HG03175 (cell line): ENCODE results near the gene BBX.

ENCODE experiments used
- ATAC-seq: cut with Tn5 transposase; IDR thresholded peaks from one replicate; pipeline ENCODE4 v1.9.1; 2021; ENCODE audit warnings: mild to moderate bottlenecking, moderate library complexity; ENCODE audit not compliant: unreplicated experiment

The BBX gene

DNA sequence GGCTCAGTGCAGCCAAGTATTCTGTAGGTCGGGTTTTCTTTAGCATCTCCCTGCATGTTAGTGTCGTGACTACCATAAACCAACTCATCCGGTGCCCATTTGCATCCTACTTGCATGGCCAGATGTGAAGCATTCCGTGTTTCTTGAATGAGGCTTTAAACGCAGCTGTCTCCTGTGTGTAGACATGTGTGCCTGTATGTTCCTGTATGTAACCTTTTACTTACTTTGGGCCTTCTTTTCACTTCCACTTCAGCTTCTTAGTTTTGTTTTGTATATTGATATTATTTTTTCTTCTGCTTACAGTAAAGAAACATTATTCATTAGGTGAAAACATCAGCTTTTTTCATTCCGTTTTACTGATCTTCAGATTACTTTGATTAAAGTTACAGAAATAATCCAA lies 267.9 kb downstream of the BBX start:
- ATAC-seq: no peak

- ATAC-seq: no peak
These were observed 268.3 kb downstream of the BBX start for GRCh38 chr3:107791027-107791426.

DNA sequence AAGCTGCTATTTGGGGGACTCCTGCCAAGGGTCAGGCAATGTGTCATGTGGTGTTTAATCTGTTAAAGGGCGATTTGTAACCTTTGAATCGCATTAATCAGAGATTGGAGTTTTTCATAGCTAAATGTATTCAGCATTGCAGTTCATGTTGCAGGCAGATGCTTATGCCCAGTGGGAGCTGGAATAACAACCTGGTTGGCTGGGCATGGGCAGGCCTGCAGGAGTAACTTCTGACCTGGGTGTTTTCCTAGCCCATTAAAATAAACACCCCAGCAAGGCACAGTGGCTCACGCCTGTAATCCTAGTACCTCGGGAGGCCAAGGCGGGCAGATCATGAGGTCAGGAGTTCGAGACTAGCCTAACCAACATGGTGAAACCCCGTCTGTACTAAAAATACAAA lies 268.7 kb downstream of the BBX start:
- ATAC-seq: no peak

DNA sequence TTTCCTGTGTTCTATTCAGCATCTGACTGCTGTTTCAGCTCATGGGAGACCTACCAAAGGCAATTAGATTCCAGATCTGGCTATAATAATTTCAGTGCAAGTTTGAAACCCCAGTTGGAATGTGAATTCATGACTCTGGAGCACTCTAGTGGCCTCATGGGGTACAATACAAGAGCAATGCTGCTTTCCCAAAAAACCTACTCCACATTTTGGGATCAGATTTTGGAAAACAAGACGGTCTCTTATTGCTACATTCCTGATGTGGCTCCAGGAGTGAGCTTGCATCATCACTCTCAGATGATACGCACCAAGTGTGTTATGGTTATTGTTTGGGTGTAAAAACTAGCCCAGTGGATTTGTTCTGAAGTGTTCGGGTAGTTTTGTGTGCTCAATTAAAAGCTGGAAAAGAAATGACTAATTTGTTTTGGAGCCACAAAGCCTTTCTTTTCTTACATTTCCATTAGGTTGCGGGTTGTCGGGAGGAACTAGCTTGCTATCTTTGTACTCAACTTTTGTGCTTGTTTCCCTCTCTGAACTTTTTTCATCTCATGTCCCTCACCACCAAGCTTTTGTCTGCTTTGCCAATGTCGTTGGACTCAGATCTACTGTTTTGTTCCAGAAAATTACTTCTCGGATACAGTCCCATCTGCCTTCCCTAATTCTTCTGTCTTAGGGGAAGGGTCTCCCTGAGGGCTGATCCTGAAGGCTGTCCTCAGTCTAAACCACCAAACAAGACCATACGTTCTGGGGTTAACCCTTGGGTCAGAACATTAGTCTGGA lies 272.1 kb downstream of the BBX start:
- ATAC-seq: no peak

- no peak for ATAC-seq
These were observed 272.8 kb downstream of the BBX start for GRCh38 chr3:107795514-107796094.

DNA sequence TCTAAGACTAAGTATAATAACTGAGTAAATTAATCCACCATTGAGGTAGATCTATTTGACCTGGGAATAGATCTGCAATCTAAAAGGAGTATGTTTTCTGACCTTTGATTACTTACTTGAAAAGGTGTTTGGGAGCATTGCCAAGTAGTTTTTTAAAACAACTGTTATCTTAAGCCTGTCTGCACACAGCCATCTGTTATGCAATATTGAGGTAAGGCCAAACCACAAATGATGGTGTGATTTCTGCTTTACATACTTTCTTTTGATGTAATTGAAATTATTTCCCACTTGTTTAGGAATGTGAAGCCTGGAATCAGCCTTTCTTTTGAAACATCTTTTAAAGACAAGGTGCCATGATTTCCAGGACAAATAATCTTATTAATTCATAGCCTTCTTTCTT lies 274.0 kb downstream of the BBX start:
- ATAC-seq: no peak

GRCh38 chr3:107797586-107797985 lies 274.8 kb downstream of the BBX start:
- ATAC-seq: no peak

GRCh38 chr3:107798381-107798780 lies 275.6 kb downstream of the BBX start:
- ATAC-seq: no peak

- no peak for ATAC-seq
These were observed 277.9 kb downstream of the BBX start for GRCh38 chr3:107800710-107801109.

GRCh38 chr3:107803170-107803569 lies 280.4 kb downstream of the BBX start:
- no peak for ATAC-seq

DNA sequence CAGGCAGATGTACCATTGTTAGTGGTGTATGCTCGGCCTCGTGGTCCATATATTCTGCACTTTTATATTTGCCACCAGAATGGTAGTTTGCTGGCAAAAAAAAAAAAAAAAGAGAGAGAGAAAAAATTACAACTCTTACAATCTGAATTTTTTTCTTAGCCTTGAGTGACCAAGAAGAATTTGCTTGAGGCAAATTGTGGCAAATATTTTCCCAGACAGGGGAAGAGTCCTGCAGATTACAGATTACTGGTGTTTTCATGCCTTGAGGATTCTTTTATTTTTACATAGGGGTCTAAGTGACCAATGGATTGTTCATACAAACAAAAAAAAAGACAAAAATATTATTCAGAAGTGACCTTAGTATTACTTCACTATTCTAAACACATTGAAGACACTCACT lies 283.3 kb downstream of the BBX start:
- ATAC-seq: no peak

DNA sequence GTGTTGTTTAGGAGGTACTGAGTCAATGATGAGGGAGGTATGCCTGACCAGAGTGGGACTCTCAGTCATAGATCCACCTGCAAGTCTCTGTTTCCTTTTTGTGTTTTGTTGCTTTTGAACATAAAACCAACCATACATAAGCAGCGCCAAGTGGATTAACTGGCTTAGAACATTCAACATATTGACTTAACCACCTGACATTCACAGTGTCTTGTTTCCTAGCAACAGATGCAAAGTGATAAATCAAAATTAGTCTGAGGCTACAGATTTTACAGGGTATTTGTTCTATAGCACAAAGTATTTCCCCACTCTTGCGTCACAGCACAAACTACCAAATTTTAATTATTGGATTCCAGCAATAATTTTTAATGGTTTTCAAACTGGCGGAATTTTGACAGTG lies 283.8 kb downstream of the BBX start:
- ATAC-seq: no peak

DNA sequence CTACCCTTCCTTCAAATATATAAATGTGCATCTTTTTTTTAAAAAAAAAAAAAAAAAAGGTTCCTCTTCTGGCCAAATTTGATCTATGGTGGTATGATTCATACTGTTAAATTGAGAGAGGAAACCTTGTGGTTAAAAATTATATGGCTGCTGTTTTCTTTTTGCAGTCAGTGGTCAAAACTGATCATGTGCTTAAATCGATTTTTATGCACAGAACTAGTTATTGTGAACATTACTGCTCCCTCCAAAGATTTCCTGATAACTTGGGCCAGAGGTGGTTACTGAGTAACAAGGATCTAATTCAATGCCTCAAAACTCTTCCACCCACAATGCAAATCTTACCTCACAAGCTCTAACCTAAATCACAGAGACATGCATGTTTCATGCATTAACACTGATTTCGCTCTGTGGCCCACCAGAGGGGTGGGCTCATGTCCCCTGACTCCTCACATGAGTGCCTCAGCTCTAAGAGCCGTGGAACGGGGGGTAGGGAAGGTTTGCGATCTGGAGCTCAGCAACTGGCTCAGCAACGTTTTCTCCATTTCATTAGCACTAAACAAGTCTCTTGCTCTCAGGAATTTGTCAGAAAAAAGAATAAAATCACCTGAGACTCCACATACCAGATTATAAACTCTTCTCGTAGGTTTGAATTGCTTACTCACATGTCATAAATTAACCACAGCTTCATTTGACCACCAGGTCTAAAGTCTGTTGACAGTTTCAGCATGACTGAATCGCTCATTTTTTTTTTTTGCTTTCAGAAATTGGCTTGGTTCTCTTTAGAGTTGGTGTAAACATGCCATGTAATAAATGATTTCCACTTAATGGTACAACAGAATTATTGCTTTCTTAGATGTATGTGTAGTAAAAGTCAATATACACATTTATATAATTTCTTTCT lies 287.7 kb downstream of the BBX start:
- ATAC-seq: peak; percentile 69

GRCh38 chr3:107813026-107813425 lies 290.3 kb downstream of the BBX start:
- no peak for ATAC-seq

GRCh38 chr3:107816107-107816506 lies 293.3 kb downstream of the BBX start:
- ATAC-seq: no peak

DNA sequence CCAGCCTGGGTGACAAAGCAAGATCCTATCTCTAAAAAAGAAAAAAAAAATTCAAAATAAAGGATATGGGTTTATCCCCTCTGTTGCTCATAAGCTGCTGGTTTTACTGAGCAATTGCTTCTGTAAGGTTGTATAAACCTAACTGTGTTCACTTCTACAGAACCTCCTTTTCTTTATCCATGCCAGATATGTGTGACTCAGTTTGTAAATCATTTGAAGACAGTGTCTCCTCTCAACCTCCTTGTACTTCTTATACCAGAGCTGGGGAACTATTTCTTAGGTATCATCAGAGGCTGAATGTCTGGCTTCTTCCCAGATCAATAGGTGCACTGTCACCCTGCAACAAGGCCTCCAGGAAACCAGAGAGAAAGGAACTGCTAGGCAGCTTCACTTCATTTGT lies 294.3 kb downstream of the BBX start:
- ATAC-seq: no peak

DNA sequence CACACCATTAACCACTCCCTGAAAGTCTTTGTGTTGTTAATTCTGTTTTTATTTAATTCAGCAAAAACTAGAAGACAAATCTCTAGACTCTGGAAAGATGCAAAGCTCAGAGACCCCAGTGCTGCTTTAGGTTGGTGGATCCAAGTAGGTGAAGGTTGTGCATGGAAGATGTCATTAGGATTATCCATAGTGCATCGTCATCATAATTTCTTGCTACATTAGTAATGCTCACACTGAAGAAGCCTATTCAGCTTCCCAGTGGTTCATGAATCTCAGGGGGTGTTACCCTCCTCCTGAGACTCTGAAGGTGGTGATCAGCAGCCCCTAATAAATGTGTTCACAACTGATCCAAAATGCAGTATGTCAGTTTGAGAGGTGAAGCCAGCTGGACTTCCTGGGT lies 295.3 kb downstream of the BBX start:
- no peak for ATAC-seq

GRCh38 chr3:107819656-107820055 lies 296.9 kb downstream of the BBX start:
- ATAC-seq: no peak

DNA sequence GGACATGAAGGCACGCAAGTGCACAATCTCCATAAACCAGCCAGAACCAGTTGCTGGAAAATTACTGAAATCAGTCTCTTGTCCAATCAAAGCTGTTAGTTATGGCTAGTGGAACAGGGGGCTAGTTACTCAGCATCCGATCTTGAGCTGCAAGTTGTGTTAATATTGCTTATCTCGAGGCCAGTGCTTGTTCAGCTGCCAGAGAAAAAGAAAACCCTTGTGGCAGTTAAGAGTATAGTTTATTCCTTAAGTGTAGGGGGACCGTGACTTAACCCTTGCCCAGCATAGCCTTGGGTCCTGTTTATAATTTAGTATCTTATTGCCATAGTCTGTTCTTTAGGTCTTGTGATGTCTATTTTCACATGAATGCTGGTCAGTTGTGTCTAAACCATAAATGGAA lies 299.5 kb downstream of the BBX start:
- ATAC-seq: no peak

DNA sequence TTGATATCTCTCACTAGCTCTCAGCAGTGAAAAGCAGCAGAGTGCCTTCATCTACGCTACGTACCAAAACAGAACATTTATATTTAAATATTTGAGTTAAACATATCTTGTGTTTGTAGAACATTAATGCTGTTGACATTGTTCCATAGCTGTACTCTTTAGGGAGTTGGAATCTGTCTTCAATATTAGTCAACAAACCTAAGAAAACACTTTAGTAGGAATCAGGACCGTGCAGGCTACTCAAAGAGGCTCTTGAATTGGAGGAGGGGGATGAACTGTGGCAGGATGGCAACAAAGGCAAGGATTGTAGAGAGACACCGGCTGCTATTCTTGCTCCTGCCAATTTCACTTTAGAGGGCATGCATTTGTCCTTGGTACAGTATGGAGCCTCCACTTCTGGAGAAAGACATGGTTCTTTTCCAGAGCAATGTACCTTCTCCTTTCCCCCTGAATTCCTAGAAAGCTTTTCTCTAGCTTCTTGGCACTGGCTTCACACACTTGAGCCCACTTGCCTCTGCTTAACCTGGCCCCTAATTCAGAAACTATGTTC lies 302.1 kb downstream of the BBX start:
- ATAC-seq: no peak

- ATAC-seq: no peak
These were observed 302.8 kb downstream of the BBX start for GRCh38 chr3:107825556-107825955.

- ATAC-seq: no peak
These were observed 304.0 kb downstream of the BBX start for GRCh38 chr3:107826727-107827126.
